DOHH2 (cell line): Measurements from ENCODE around the gene OSR1.

Experiments used
- EZH2phosphoT487 ChIP-seq: fragments of 200-600 bp; sonication (generic); IDR thresholded peaks from 2 replicates; pipeline ENCODE4 v1.6.1; 2017; ENCODE audit warnings: borderline replicate concordance, mild to moderate bottlenecking, antibody characterized with exemption, low read length, moderate library complexity, mixed read lengths
- TF ChIP-seq, protein P1 (sequence below): fragments of 200-600 bp; sonication (generic); IDR thresholded peaks from one replicate; pipeline ENCODE4 v1.5.1; 2014; ENCODE audit warnings: antibody characterized with exemption, mild to moderate bottlenecking, low read depth, low read length; ENCODE audit not compliant: poor library complexity, severe bottlenecking

DNA sequence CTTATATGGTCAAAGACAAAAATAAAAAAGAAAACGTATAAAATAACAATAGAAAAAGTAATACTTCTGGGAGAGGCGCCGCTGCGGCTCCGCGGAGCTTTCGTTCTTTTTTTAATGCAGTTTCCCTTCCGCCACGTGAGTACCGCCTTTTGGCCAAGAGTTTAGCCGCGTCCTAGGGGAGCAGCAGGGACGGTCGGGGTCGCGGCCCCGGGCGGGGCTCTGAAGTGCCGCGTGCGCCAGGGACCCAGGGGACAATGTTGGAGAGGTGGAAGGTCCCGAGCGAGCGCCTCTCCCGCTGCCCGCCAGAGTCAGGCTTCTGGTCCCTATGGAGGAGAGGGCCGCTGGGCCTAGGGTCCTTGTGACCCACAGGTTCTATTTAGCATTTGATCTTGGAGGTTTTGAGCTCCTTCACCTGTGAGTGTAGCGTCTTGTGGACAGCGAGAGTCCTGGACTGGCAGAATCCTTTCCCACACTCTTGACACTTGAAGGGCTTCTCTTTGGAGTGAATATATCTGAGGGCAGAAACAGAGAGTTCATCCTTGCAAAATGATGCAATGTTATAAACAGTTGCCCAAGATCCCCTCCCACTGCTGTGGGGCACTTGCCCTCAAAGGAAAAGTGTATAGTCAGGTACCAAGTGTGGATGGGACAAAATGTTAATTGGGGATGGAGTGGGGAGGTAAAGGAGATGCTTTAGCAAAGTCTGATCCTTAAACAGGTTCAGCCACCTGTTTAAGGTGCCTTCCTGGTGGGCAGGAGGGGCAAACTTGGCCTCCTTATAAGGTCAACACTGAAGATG lies 6.3 kb downstream of the OSR1 start:
- TF ChIP-seq, protein P1, sequence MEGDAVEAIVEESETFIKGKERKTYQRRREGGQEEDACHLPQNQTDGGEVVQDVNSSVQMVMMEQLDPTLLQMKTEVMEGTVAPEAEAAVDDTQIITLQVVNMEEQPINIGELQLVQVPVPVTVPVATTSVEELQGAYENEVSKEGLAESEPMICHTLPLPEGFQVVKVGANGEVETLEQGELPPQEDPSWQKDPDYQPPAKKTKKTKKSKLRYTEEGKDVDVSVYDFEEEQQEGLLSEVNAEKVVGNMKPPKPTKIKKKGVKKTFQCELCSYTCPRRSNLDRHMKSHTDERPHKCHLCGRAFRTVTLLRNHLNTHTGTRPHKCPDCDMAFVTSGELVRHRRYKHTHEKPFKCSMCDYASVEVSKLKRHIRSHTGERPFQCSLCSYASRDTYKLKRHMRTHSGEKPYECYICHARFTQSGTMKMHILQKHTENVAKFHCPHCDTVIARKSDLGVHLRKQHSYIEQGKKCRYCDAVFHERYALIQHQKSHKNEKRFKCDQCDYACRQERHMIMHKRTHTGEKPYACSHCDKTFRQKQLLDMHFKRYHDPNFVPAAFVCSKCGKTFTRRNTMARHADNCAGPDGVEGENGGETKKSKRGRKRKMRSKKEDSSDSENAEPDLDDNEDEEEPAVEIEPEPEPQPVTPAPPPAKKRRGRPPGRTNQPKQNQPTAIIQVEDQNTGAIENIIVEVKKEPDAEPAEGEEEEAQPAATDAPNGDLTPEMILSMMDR = no peak
- no peak for TF ChIP-seq EZH2phosphoT487
